ENCODE data around the gene CACNA1C. TPM values are rescaled to one million over a fixed set of nuclear protein-coding genes. Genes with fewer than 3 reads are reported as not detected.
A peak's percentile ranks its signal among the peaks of the same experiment; 100 is the strongest.

Gene CACNA1C
- total and polyA plus RNA-seq, 2 donors (not counting 1 experiment from before 2014, with no cell fraction given) = 0.01 to 0.02 TPM

GRCh38 chr12:2248901-2249381, 196.2 kb downstream of the CACNA1C start:
- intact Hi-C loops (cut with micrococcal nuclease) = no loop called here
- ATAC-seq (ENCODE audit: low read depth) = peak; percentile 84

DNA sequence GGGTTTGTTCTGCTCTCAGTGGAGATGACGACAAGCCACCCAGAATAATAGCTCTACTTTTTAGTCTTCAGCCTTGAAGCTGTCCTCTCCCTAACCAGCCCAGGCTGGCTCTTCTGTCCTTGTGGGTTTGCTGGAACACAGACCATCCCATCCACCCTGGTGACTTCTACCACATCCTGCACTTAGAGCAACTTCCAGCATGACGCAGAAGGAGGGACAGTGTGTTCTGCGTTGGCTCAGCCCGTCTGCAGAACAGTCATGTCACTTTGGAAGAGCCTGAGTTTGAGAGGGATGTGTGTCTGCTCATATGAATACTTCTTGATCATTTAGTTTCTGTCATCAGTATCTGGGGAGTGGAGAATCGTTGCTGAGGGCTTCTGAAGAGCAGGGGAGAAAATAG, 198.0 kb downstream of the CACNA1C start:
- Mint-ChIP-seq H3K4me1 (peaks cover 45% of the 10 kb centered on the region), H3K9me3 (ENCODE audit: insufficient read depth) (no peaks in the 10 kb centered on the region), H3K27me3 (no peaks in the 10 kb centered on the region), H3K27ac (peak overlapping the region; percentile 1), H3K4me3 (no peak overlapping the region)
- ChIA-PET CTCF (no interaction called here), POLR2A (no interaction called here)
- H4K20me1 ChIP-seq (ENCODE audit: control insufficient read depth, insufficient read depth, low read length, poor library complexity, severe bottlenecking) = no peaks in the 10 kb centered on the region
- H3K4me1 ChIP-seq (ENCODE audit: control insufficient read depth in 2 of 2, insufficient read depth in 2 of 2, low read length in 2 of 2) = peaks cover 17 to 36% of the 10 kb centered on the region in 2 donors
- no peaks in the 10 kb centered on the region for H3K79me2 ChIP-seq (ENCODE audit: control insufficient read depth, insufficient read depth, low read length)
- H3K9ac ChIP-seq (ENCODE audit: low read length) = no peak overlapping the region
- no peak overlapping the region for H3K27ac ChIP-seq (ENCODE audit: low read length in 2 of 2)
- no peak overlapping the region for H3K4me2 ChIP-seq (replicated peaks; ENCODE audit: low read depth, low read length, poor library complexity, severe bottlenecking)
- no peaks in the 10 kb centered on the region for H3K36me3 ChIP-seq (replicated peaks in 1 of 2; ENCODE audit: control extremely low read depth in 1 of 2, control insufficient read depth in 1 of 2, extremely low read depth in 1 of 2, insufficient read depth in 2 of 2, low read length in 1 of 2)
- ATAC-seq (ENCODE audit: low read depth) = no peak
- TF ChIP-seq, protein P1, sequence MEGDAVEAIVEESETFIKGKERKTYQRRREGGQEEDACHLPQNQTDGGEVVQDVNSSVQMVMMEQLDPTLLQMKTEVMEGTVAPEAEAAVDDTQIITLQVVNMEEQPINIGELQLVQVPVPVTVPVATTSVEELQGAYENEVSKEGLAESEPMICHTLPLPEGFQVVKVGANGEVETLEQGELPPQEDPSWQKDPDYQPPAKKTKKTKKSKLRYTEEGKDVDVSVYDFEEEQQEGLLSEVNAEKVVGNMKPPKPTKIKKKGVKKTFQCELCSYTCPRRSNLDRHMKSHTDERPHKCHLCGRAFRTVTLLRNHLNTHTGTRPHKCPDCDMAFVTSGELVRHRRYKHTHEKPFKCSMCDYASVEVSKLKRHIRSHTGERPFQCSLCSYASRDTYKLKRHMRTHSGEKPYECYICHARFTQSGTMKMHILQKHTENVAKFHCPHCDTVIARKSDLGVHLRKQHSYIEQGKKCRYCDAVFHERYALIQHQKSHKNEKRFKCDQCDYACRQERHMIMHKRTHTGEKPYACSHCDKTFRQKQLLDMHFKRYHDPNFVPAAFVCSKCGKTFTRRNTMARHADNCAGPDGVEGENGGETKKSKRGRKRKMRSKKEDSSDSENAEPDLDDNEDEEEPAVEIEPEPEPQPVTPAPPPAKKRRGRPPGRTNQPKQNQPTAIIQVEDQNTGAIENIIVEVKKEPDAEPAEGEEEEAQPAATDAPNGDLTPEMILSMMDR (IDR thresholded peaks at IDR 0.05) = no peak
- TF ChIP-seq EZH2 (IDR thresholded peaks at IDR 0.05; ENCODE audit: borderline replicate concordance, insufficient read depth, low read depth, low read length, poor library complexity, severe bottlenecking) = no peak
- intact Hi-C loops (cut with micrococcal nuclease) = no loop called here
- no peak for DNase-seq
- no peaks in the 10 kb centered on the region for H3K27me3 ChIP-seq (replicated peaks in 1 of 4; ENCODE audit: control extremely low read depth in 1 of 4, control insufficient read depth in 3 of 4, insufficient read depth in 4 of 4, low read length in 3 of 4)
- WGBS (ENCODE audit: insufficient coverage) = 74% methylated on average over 3 of the region's 5 CpGs
- H3K9me3 ChIP-seq (ENCODE audit: control extremely low read depth in 1 of 3, control insufficient read depth in 2 of 3, insufficient read depth in 1 of 3, low read length in 2 of 3) = no peaks in the 10 kb centered on the region
- no peak overlapping the region for H3K4me3 ChIP-seq (ENCODE audit: control extremely low read depth in 1 of 5, extremely low read depth in 1 of 5, insufficient read depth in 1 of 5, low read depth in 2 of 5, low read length in 4 of 5)
- no peak overlapping the region for H2AFZ ChIP-seq (ENCODE audit: insufficient read depth, low read depth, low read length, poor library complexity, severe bottlenecking)

More at GRCh38 chr12:2248901-2249381, 196.2 kb downstream of the CACNA1C start:
- Histone ChIP-seq H3K36me3 (replicated peaks in 1 of 2; ENCODE audit: control extremely low read depth in 1 of 2, control insufficient read depth in 1 of 2, extremely low read depth in 1 of 2, insufficient read depth in 2 of 2, low read length in 1 of 2) (no peaks in the 10 kb centered on the region), H4K20me1 (ENCODE audit: control insufficient read depth, insufficient read depth, low read length, poor library complexity, severe bottlenecking) (no peaks in the 10 kb centered on the region), H3K4me1 (ENCODE audit: control insufficient read depth in 2 of 2, insufficient read depth in 2 of 2, low read length in 2 of 2) (peaks cover 17 to 36% of the 10 kb centered on the region in 2 donors), H3K9ac (ENCODE audit: low read length) (peak overlapping the region; percentile 3), H3K4me3 (ENCODE audit: control extremely low read depth in 1 of 5, extremely low read depth in 1 of 5, insufficient read depth in 1 of 5, low read depth in 2 of 5, low read length in 4 of 5) (no peak overlapping the region), H3K4me2 (replicated peaks; ENCODE audit: low read depth, low read length, poor library complexity, severe bottlenecking) (peak overlapping the region; percentile 37), H3K79me2 (ENCODE audit: control insufficient read depth, insufficient read depth, low read length) (no peaks in the 10 kb centered on the region), H2AFZ (ENCODE audit: insufficient read depth, low read depth, low read length, poor library complexity, severe bottlenecking) (peak overlapping the region; percentile 36), H3K27me3 (replicated peaks in 1 of 4; ENCODE audit: control extremely low read depth in 1 of 4, control insufficient read depth in 3 of 4, insufficient read depth in 4 of 4, low read length in 3 of 4) (no peaks in the 10 kb centered on the region), H3K9me3 (ENCODE audit: control extremely low read depth in 1 of 3, control insufficient read depth in 2 of 3, insufficient read depth in 1 of 3, low read length in 2 of 3) (no peaks in the 10 kb centered on the region), H3K27ac (ENCODE audit: low read length in 2 of 2) (peak overlapping the region; percentile 53 to 69)
- POLR2A ChIA-PET = no interaction called here
- CTCF ChIA-PET = no interaction called here
- Mint-ChIP-seq H3K9me3 (ENCODE audit: insufficient read depth) (no peaks in the 10 kb centered on the region), H3K27ac (peak overlapping the region; percentile 91), H3K4me3 (peak overlapping the region; percentile 53), H3K4me1 (peaks cover 48% of the 10 kb centered on the region), H3K27me3 (no peaks in the 10 kb centered on the region)
- DNase-seq = peak; percentile 69
- TF ChIP-seq, protein P1 (IDR thresholded peaks at IDR 0.05) = no peak
- TF ChIP-seq EZH2 (IDR thresholded peaks at IDR 0.05; ENCODE audit: borderline replicate concordance, insufficient read depth, low read depth, low read length, poor library complexity, severe bottlenecking) = no peak
- 38% methylated on average over 2 of the region's 8 CpGs for WGBS (ENCODE audit: insufficient coverage)

Measured in B cell (primary cell).